ENCODE data around the gene USP17L12.
"Not testable (repeated sequence)": the region's sequence is repeated elsewhere in the genome, so short reads cannot be mapped to it uniquely, and the experiment has no call there.

GRCh38 chr4:9247953-9248680 is 28.2 kb downstream of the USP17L12 start, which contains the start of gene USP17L18:
- TF ChIP-seq, protein P1, sequence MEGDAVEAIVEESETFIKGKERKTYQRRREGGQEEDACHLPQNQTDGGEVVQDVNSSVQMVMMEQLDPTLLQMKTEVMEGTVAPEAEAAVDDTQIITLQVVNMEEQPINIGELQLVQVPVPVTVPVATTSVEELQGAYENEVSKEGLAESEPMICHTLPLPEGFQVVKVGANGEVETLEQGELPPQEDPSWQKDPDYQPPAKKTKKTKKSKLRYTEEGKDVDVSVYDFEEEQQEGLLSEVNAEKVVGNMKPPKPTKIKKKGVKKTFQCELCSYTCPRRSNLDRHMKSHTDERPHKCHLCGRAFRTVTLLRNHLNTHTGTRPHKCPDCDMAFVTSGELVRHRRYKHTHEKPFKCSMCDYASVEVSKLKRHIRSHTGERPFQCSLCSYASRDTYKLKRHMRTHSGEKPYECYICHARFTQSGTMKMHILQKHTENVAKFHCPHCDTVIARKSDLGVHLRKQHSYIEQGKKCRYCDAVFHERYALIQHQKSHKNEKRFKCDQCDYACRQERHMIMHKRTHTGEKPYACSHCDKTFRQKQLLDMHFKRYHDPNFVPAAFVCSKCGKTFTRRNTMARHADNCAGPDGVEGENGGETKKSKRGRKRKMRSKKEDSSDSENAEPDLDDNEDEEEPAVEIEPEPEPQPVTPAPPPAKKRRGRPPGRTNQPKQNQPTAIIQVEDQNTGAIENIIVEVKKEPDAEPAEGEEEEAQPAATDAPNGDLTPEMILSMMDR (IDR thresholded peaks at IDR 0.05), result not testable (repeated sequence)
- TF ChIP-seq POLR2A (IDR thresholded peaks at IDR 0.05), result not testable (repeated sequence)

Data from Peyer's patch (tissue), 4 donors.